ENCODE results near the gene KCNK1.

Gene KCNK1

GRCh38 chr1:233631810-233632405, 18.0 kb downstream of the KCNK1 start:
- Mint-ChIP-seq H3K27ac (no peak overlapping the region), H3K27me3 (peaks cover 19 to 36% of the 10 kb centered on the region in 2 donors), H3K9me3 (peaks cover 5 to 8% of the 10 kb centered on the region in 2 donors), H3K4me3 (no peak overlapping the region), H3K4me1 (ENCODE audit: low read depth in 2 of 2) (no peaks in the 10 kb centered on the region), H3K36me3 (ENCODE audit: insufficient read depth) (no peaks in the 10 kb centered on the region)
- DNase-seq = no peak
- no peak for ATAC-seq (replicated peaks)

GRCh38 chr1:233632436-233632835, 18.5 kb downstream of the KCNK1 start:
- H3K4me1 Mint-ChIP-seq (ENCODE audit: low read depth in 2 of 2) = no peaks in the 10 kb centered on the region
- H3K36me3 Mint-ChIP-seq (ENCODE audit: insufficient read depth) = no peaks in the 10 kb centered on the region
- no peak overlapping the region for H3K4me3 Mint-ChIP-seq
- peaks cover 19 to 38% of the 10 kb centered on the region in 2 donors for H3K27me3 Mint-ChIP-seq
- no peak for ATAC-seq (replicated peaks)
- H3K27ac Mint-ChIP-seq = no peak overlapping the region
- no peak for DNase-seq
- peaks cover 5 to 8% of the 10 kb centered on the region in 2 donors for H3K9me3 Mint-ChIP-seq

- Mint-ChIP-seq H3K4me3 (no peak overlapping the region), H3K36me3 (ENCODE audit: insufficient read depth) (no peaks in the 10 kb centered on the region), H3K27ac (no peak overlapping the region), H3K27me3 (peaks cover 19 to 26% of the 10 kb centered on the region in 2 donors), H3K4me1 (ENCODE audit: low read depth in 2 of 2) (no peaks in the 10 kb centered on the region), H3K9me3 (peaks cover 5 to 8% of the 10 kb centered on the region in 2 donors)
- ATAC-seq (replicated peaks) = no peak
- DNase-seq = no peak
These were observed 22.0 kb downstream of the KCNK1 start for GRCh38 chr1:233635765-233636502.

- no peaks in the 10 kb centered on the region for H3K4me1 Mint-ChIP-seq (ENCODE audit: low read depth in 2 of 2)
- no peak for DNase-seq
- ATAC-seq (replicated peaks) = no peak
- peaks cover 5 to 8% of the 10 kb centered on the region in 2 donors for H3K9me3 Mint-ChIP-seq
- H3K4me3 Mint-ChIP-seq = no peak overlapping the region
- no peaks in the 10 kb centered on the region for H3K36me3 Mint-ChIP-seq (ENCODE audit: insufficient read depth)
- H3K27ac Mint-ChIP-seq = no peak overlapping the region
- peaks cover 22 to 29% of the 10 kb centered on the region in 2 donors for H3K27me3 Mint-ChIP-seq
These were observed 22.6 kb downstream of the KCNK1 start for GRCh38 chr1:233636503-233636877.

GRCh38 chr1:233638513-233638912, 24.6 kb downstream of the KCNK1 start:
- ATAC-seq (replicated peaks) = no peak
- Mint-ChIP-seq H3K27me3 (peaks cover 25 to 45% of the 10 kb centered on the region in 2 donors), H3K36me3 (ENCODE audit: insufficient read depth) (no peaks in the 10 kb centered on the region), H3K4me3 (no peak overlapping the region), H3K9me3 (peaks cover 5 to 8% of the 10 kb centered on the region in 2 donors), H3K27ac (no peak overlapping the region), H3K4me1 (ENCODE audit: low read depth in 2 of 2) (no peaks in the 10 kb centered on the region)
- DNase-seq = no peak

- Mint-ChIP-seq H3K36me3 (ENCODE audit: insufficient read depth) (no peaks in the 10 kb centered on the region), H3K4me3 (no peak overlapping the region), H3K9me3 (peaks cover 7 to 8% of the 10 kb centered on the region in 2 donors), H3K27me3 (peaks cover 30 to 40% of the 10 kb centered on the region in 2 donors), H3K4me1 (ENCODE audit: low read depth in 2 of 2) (no peaks in the 10 kb centered on the region), H3K27ac (no peak overlapping the region)
- no peak for ATAC-seq (replicated peaks)
- DNase-seq = no peak
These were observed 25.7 kb downstream of the KCNK1 start for GRCh38 chr1:233639611-233640010.

- peaks cover 32 to 41% of the 10 kb centered on the region in 2 donors for H3K27me3 Mint-ChIP-seq
These were observed 26.3 kb downstream of the KCNK1 start for GRCh38 chr1:233640179-233640578.

GRCh38 chr1:233641029-233641428, 27.1 kb downstream of the KCNK1 start:
- peaks cover 28 to 44% of the 10 kb centered on the region in 2 donors for H3K27me3 Mint-ChIP-seq

More at GRCh38 chr1:233640179-233640578, 26.3 kb downstream of the KCNK1 start:
- no peaks in the 10 kb centered on the region for H3K4me1 Mint-ChIP-seq (ENCODE audit: low read depth in 2 of 2)
- H3K36me3 Mint-ChIP-seq (ENCODE audit: insufficient read depth) = no peaks in the 10 kb centered on the region
- ATAC-seq (replicated peaks) (no peak), DNase-seq (no peak)
- no peak overlapping the region for H3K27ac Mint-ChIP-seq
- H3K9me3 Mint-ChIP-seq = peaks cover 7 to 8% of the 10 kb centered on the region in 2 donors
- H3K4me3 Mint-ChIP-seq = no peak overlapping the region

GRCh38 chr1:233647073-233647472, 33.2 kb downstream of the KCNK1 start:
- no peak overlapping the region for H3K27ac Mint-ChIP-seq
- DNase-seq (no peak), ATAC-seq (replicated peaks) (no peak)
- no peak overlapping the region for H3K4me3 Mint-ChIP-seq
- H3K27me3 Mint-ChIP-seq = peaks cover 10 to 27% of the 10 kb centered on the region in 2 donors
- H3K9me3 Mint-ChIP-seq = peaks cover 0 to 2% of the 10 kb centered on the region in 2 donors
- H3K36me3 Mint-ChIP-seq (ENCODE audit: insufficient read depth) = no peaks in the 10 kb centered on the region
- H3K4me1 Mint-ChIP-seq (ENCODE audit: low read depth in 2 of 2) = no peaks in the 10 kb centered on the region

More at GRCh38 chr1:233641029-233641428, 27.1 kb downstream of the KCNK1 start:
- Mint-ChIP-seq H3K9me3 (peaks cover 6 to 7% of the 10 kb centered on the region in 2 donors), H3K27ac (no peak overlapping the region), H3K4me1 (ENCODE audit: low read depth in 2 of 2) (no peaks in the 10 kb centered on the region), H3K4me3 (no peak overlapping the region), H3K36me3 (ENCODE audit: insufficient read depth) (no peaks in the 10 kb centered on the region)
- DNase-seq (no peak), ATAC-seq (replicated peaks) (no peak)

GRCh38 chr1:233647636-233648035, 33.7 kb downstream of the KCNK1 start:
- Mint-ChIP-seq H3K27ac (no peak overlapping the region), H3K36me3 (ENCODE audit: insufficient read depth) (no peaks in the 10 kb centered on the region)

GRCh38 chr1:233651061-233651460, 37.2 kb downstream of the KCNK1 start:
- H3K4me1 Mint-ChIP-seq (ENCODE audit: low read depth in 2 of 2) = no peaks in the 10 kb centered on the region
- H3K4me3 Mint-ChIP-seq = no peak overlapping the region
- DNase-seq (no peak), ATAC-seq (replicated peaks) (no peak)
- H3K36me3 Mint-ChIP-seq (ENCODE audit: insufficient read depth) = no peaks in the 10 kb centered on the region
- H3K9me3 Mint-ChIP-seq = no peaks in the 10 kb centered on the region
- no peak overlapping the region for H3K27ac Mint-ChIP-seq
- H3K27me3 Mint-ChIP-seq = peaks cover 0 to 12% of the 10 kb centered on the region in 2 donors

More at GRCh38 chr1:233647636-233648035, 33.7 kb downstream of the KCNK1 start:
- H3K4me1 Mint-ChIP-seq (ENCODE audit: low read depth in 2 of 2) = no peaks in the 10 kb centered on the region
- no peak overlapping the region for H3K4me3 Mint-ChIP-seq
- DNase-seq (no peak), ATAC-seq (replicated peaks) (no peak)
- peaks cover 6 to 22% of the 10 kb centered on the region in 2 donors for H3K27me3 Mint-ChIP-seq
- peaks cover 0 to 2% of the 10 kb centered on the region in 2 donors for H3K9me3 Mint-ChIP-seq

- DNase-seq (no peak), ATAC-seq (replicated peaks) (no peak)
- Mint-ChIP-seq H3K27ac (no peak overlapping the region), H3K4me3 (no peak overlapping the region), H3K27me3 (peaks cover 0 to 9% of the 10 kb centered on the region in 2 donors), H3K9me3 (no peaks in the 10 kb centered on the region), H3K36me3 (ENCODE audit: insufficient read depth) (no peaks in the 10 kb centered on the region), H3K4me1 (ENCODE audit: low read depth in 2 of 2) (no peaks in the 10 kb centered on the region)
These were observed 37.8 kb downstream of the KCNK1 start for GRCh38 chr1:233651563-233652233.

- no peak for ATAC-seq (replicated peaks)
- H3K27me3 Mint-ChIP-seq = peaks cover 7 to 9% of the 10 kb centered on the region in 2 donors
These were observed 38.6 kb downstream of the KCNK1 start for GRCh38 chr1:233652526-233652925.

More at GRCh38 chr1:233652526-233652925, 38.6 kb downstream of the KCNK1 start:
- H3K9me3 Mint-ChIP-seq = no peaks in the 10 kb centered on the region
- DNase-seq = no peak
- H3K27ac Mint-ChIP-seq = no peak overlapping the region
- no peak overlapping the region for H3K4me3 Mint-ChIP-seq
- no peaks in the 10 kb centered on the region for H3K36me3 Mint-ChIP-seq (ENCODE audit: insufficient read depth)
- H3K4me1 Mint-ChIP-seq (ENCODE audit: low read depth in 2 of 2) = no peaks in the 10 kb centered on the region
